CD1c-positive myeloid dendritic cell (primary cell): ENCODE measurements around the gene SERGEF.

Experiments used
- DNase-seq: peaks from one replicate; pipeline ENCODE4 v3.0.0-alpha.2; 2016; ENCODE audit errors: extremely low spot score

The SERGEF gene

DNA sequence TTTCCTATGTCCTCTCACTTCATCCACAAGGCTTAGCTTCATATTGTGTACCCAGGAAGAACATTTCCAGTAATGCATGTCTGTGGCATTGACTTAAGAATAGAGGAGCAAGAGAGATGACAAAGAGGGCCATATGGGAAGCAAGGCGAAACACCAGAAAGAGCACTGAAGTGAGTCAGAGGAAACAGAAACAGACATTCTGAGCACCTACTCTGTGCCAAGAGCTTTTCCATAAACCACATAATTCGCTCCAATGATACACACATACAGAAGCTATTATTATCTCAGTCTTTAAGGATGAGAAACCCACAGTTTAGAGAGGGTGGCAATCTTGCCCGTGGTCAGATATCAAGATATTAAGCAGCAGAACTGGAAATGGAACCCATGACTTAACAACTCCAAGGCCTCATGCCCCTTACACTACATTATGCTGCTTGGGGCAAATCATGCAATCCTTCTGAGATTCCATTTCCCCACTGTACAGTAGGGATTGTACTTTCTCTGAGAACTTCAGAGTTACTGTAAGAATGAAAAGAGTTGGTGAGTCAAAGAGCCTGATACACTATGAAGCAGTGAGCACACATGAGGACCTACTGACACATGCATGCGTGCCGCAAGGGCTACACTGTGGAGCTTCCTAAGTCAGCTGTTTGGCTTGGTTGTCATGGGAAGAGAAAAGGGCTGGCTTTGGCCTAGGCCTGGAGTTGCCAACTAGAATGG, 151.7 kb downstream of the SERGEF start:
- DNase-seq, result no peak

DNA sequence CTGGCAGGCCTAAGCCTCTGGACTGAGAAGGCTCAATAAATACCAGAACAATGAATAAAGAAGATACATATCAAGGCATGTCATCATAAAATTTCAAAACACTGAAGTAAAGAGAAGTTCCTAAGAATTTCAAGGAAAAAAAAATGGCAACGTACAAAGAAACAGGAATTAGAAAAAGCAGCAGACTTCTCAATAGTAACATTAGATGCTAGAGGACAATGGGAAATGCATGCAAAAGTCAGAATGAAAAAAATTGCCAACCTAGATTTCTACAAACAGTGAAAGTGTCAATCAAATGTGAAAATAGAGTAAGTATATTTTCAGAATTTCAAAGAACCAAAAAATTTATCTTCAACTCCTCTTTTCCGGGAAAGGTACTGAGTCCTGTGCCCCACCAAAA, 153.3 kb downstream of the SERGEF start:
- no peak for DNase-seq

GRCh38 chr11:17855531-17856290, 157.1 kb downstream of the SERGEF start:
- no peak for DNase-seq

GRCh38 chr11:17853280-17853679, 159.6 kb downstream of the SERGEF start:
- no peak for DNase-seq

DNA sequence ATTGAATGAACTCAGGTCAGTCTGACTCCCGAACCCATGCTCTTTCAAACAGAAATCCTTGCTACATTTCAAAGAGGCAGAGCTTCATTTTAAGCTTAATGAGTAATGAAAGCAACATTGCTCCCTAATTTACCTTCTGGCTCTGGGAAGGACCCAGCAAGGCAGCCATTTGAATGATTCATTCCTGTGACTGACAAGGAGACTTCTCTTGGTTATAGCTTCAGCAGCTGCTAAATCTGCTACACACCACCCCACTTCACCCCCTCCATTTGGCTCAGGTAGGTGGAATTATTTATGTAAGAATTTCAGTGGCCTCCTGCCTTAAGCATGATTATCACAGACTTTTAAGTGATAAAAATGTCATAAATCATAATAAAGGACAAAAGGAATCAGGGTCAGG, 160.6 kb downstream of the SERGEF start:
- no peak for DNase-seq

GRCh38 chr11:17851697-17852096, 161.2 kb downstream of the SERGEF start:
- no peak for DNase-seq

GRCh38 chr11:17850336-17850735, 162.5 kb downstream of the SERGEF start:
- DNase-seq, result no peak

DNA sequence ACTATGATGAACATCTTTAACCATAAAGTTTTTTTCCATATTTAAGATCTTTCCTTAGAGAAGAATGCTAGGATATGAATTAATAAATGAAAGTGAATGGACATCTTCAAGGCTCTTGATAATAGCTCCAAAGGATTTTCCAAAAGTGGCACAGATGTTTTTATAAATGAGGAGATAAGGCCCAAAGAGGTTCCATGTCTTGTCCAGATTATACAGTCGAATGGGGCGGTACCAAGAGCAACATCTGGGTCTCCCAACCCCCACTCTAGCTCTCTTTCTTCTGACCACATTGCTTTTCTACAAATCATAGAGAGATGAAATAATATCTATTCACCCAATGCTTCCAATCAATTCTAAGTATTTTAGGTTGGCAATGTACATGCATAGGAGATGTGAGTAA, 164.1 kb downstream of the SERGEF start:
- DNase-seq, result no peak

GRCh38 chr11:17846852-17847453, 165.9 kb downstream of the SERGEF start:
- DNase-seq, result no peak

- no peak for DNase-seq
These were observed 167.4 kb downstream of the SERGEF start for GRCh38 chr11:17845431-17845881.

GRCh38 chr11:17840101-17840548, 172.7 kb downstream of the SERGEF start:
- DNase-seq, result no peak

GRCh38 chr11:17839450-17839849, 173.4 kb downstream of the SERGEF start:
- DNase-seq, result no peak

DNA sequence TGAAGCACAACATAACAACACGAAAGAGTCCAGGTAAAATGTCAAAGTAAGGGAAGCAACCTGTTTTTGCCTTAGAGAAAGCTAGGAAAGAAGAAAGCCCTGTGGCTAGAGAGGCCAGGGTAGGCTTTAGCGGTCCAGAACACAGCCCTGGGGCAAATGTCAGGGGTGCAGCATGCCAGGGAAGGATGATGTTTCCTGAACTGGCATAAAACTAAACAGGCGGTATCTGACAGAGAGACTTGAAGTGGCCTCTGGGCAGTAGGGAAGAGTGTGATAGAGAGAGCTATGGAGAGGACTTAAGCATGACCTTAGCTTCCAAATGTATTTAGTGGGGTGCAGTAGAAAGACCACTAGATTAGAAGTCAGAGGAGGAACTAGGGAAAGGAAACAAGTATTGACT, 174.7 kb downstream of the SERGEF start:
- DNase-seq, result no peak

- no peak for DNase-seq
These were observed 181.0 kb downstream of the SERGEF start for GRCh38 chr11:17831883-17832282.

GRCh38 chr11:17831228-17831627, 181.6 kb downstream of the SERGEF start:
- no peak for DNase-seq

- no peak for DNase-seq
These were observed 184.5 kb downstream of the SERGEF start for GRCh38 chr11:17828311-17828751.

DNA sequence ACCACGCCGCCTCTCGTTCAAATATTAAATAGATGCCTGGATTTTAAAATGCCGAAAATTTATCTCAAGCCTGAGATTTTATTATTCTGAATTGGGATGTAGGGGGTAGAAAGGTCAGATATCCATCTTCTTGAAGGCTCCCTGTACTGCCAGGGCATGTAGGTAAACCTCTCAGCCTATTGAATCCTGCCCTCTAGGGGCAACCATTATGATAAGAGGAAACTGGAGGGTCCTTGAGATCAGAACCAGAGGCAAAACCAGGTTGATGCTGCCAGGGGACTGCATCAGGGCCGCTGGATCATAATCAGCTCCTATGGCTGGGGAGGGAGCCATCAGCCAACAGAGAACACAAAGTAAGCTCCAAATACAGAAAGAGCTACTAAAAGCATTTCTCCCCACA, 185.8 kb downstream of the SERGEF start:
- DNase-seq, result no peak

GRCh38 chr11:17822401-17822781, 190.5 kb downstream of the SERGEF start:
- DNase-seq, result no peak

- DNase-seq, result no peak
These were observed 191.0 kb downstream of the SERGEF start for GRCh38 chr11:17821648-17822400.

- DNase-seq, result no peak
These were observed 196.5 kb downstream of the SERGEF start for GRCh38 chr11:17816232-17816931.

- no peak for DNase-seq
These were observed 198.3 kb downstream of the SERGEF start for GRCh38 chr11:17814546-17814945.
